NCI-H2227 treated with DMSO at 0.1 percent for 48 hours (cell line): ENCODE measurements around the gene MISFA.
"Not testable (repeated sequence)": the region's sequence is repeated elsewhere in the genome, so short reads cannot be mapped to it uniquely, and the experiment has no call there.

ENCODE experiments used
- DNase-seq: peaks from one replicate; lab custom pipeline; 2025; lab: John Stamatoyannopoulos, UW

The MISFA gene

DNA sequence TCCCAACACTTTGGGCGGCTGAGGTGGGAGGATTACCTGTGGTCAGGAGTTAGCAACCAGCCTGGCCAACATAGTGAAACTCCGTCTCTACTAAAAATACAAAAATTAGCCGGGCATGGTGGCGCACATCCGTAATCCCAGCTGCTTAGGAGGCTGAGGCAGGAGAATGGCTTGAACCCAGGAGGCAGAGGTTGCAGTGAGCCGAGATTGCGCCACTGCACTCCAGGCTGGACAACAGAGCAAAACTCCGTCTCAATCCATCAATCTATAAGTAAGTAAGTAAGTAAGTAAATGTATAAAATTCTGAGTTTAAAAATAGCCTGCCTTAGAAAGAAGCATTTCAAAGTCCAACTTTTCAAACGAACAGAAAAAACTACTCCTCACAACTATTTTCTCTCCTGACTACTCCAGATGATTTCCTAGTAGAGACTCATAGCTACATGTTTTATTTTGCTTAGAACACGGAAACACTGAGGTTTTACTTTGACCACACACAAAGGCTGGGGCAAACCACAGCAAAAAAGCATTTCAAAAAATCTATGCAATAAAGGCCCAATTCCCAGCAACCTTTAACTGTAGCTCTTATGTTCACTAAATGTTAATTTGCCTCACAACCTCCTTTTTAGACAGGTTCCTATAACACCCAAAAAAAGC lies 18.2 kb downstream of the MISFA start:
- no peak for DNase-seq

GRCh38 chr11:18618342-18619025 lies 18.9 kb downstream of the MISFA start:
- no peak for DNase-seq

DNA sequence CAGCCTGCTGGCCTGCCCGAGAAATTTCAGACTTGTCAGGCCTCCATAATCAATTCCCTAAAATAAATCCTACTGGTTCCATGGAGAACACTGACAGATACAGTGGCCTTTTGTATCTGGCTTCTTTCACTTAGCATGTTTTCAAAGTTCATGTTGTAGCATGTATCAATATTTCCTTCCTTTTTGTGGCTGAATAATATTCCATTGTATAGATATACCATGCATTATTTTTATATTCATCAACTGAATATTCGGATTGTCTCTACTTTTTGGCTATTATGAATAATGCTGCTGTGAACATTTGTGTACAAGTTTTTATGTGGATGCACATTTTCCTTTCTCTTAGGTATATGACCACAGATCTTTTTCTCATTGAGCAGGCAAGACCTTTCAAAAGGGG lies 24.1 kb downstream of the MISFA start:
- DNase-seq = no peak

- DNase-seq = no peak
These were observed 24.6 kb downstream of the MISFA start for GRCh38 chr11:18624161-18624560.

DNA sequence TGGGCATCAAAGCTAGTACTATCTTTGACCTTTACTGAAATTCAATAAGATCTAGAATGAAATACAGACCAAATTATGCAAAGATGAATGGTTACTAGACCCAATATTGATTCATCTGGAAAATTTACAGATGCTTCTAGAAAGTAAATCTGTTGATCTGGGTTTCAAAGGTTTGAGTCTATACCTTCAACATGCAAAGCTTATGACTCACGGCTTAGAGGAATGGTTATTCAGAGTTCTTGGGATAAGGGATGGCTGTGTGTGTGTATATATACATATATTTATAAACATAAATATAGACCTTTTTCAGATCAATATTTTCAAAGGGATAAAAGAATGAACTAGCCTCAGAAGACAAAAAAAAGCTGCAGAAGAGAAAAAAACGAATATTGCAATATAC lies 33.3 kb downstream of the MISFA start:
- no peak for DNase-seq

DNA sequence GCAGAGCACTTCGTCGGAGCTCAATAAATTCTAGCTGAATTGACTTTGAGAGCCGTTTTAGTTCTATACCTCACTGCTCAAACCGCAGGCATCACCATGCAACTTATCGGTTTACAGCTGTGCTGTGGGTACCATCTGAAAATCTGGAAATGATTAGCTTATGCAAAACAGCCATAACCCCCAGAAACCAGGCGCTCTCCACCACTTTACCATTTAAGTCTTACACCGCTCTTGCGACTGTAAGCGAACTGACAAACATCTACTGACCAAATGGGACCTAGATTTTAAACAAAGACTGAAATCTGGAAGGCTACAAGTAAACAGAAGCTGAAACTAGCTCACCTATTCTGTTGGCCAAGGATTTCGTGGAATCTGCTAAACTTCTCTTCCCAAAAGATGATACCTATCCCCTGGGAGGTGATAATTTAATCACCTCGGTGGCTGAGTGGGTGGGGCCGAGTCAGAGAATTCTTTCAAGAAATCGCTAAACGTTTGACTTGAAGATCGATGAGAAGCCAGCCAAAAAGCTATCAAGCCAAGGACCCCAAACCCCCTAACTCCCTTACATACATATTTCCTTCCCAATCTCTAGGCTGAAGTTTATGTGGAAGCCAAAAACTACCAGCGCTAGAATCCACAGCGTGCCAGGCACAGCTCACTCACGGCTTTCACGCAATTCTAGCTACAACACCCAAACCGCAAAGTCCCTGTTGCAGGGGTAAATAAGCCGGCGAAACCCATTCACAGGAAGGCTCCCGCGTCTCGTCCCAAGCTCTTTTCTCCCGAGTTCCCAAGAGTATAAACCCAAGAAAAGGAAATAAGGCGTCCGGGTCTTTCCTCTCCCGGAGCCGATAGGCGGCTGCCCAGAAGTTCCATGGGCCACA lies 33.9 kb downstream of the MISFA start:
- DNase-seq = no peak

- peak; percentile 97 for DNase-seq
These were observed 34.8 kb downstream of the MISFA start, which contains the start of gene SPTY2D1 for GRCh38 chr11:18634140-18635032. SPTY2D1 (minus strand) TSS chr11:18634342; CDS start chr11:18634257, 85 bp downstream.

- no peak for DNase-seq
These were observed 42.1 kb downstream of the MISFA start for GRCh38 chr11:18641677-18642076.

DNA sequence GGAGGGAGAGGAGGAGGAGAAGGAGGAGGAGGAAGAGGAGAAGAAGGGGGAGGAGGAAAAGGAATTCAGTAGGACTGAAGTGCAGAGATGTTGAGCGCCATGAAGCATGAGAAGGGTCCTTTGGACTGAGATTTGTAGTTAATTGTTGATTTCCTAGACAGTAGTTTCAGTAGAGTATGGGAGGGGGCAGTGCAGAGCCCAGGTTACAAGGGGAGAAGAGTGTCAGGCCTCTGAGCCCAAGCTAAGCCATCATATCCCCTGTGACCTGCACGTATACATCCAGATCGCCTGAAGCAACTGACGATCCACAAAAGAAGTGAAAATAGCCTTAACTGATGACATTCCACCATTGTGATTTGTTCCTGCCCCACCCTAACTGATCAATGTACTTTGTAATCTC lies 43.4 kb downstream of the MISFA start:
- DNase-seq = not testable (repeated sequence)

DNA sequence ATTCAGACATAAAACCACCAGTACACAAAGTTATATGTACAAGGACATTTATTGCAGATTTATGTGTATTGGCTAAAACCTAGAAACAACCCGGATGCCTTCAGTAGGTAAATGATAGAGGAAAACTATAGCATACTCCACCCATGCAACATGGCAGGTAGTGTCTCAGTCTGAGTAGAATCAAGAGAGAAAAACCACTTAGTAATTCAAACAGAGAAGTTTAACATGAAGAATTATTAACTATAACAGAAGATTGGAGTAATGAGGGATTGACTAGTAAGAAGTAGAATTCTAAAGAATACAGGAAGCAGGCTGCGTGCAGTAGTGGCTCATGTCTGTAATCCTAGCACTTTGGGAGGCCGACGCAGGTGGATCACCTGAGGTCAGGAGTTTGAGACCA lies 50.8 kb downstream of the MISFA start:
- no peak for DNase-seq

DNA sequence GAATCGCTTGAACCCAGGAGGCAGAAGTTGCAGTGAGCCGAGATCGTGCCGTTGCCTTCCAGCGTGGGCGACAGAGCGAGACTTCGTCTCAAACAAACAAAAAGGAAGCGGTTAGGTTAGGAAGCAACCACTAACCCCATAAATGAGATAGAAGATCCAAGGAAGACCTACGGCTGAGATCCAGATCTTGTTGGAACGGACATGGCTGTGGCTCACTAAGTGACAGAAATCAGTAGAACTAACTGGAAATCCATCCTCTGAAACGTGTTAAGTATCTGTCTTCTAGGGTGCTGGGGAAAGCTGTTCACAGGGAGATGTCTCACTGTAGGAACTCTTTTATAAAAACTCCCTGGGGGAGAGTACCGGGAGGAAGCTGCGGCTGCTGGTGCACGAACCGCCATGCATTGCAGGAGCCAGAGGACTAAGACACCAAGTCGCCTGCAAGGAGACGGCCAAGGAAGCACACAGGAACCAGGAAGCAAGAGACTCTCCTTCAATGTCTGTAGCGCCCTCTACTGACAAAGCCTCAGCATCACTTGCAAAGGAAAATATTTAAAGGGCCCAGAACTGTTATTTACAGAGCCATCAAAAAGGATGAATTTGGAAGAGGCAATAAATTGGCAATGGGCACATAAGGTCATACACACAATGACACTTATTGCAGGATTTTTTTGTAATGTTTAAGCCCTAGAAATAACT lies 51.4 kb downstream of the MISFA start:
- DNase-seq = no peak
